Right ventricle myocardium superior (tissue), 1 donor: ENCODE results near the gene FLT3LG. TPM values are rescaled to one million over a fixed set of nuclear protein-coding genes. Genes with fewer than 3 reads are reported as not detected.
"Not testable (repeated sequence)": the region's sequence is repeated elsewhere in the genome, so short reads cannot be mapped to it uniquely, and the experiment has no call there.

Experiments
- ATAC-seq: fragments of 200-7000 bp; cut with Tn5 transposase; one replicate; pipeline ENCODE4 v1.9.1; 2020; ENCODE audit warnings: mild to moderate bottlenecking; ENCODE audit not compliant: poor library complexity
- DNase-seq: peaks from one replicate; pipeline ENCODE4 v3.0.0-alpha.2; 2020
- intact Hi-C: fragments of 100-400 bp; cut with DNase I; formaldehyde crosslinking; loops from one replicate; pipeline ENCODE4 v1.11.2; 2022
- total RNA-seq: library from RNA; stranded (reverse); fragmentation: NEBNext Ultra II Directional; extraction: Animal tissue kit (Norgen Biotek cat#: 25700); gene quantifications from one replicate; pipeline ENCODE4 v1.2.1, GENCODE V29; 2021
- donor health status: DM: no; HTN: yes; CAD: no; lungs with severe emphysema.

Gene FLT3LG
- total RNA-seq, 1 donor from 2014 or later, result 3.6 TPM

DNA sequence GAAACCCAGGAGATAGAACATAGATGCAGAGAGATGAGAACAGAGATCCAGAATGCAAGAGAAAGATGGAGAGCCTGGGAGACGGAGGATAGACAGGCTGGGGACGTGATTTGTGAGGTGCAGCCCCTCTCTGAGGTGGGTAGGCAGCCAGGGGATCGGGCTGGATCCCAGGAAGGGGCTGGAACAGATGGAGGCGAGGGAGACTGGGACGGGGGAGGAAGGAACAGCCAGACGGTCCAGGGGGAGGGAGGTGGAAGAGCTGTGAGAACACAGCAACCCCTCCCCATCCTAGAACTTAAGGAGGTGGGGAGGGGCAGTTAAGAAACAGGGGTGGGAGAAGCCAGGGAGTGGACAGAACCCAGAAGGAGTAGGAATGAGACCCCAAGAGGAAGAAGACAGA is 35.8 kb upstream of the FLT3LG start:
- no peak for DNase-seq
- intact Hi-C loops, result no loop called here
- ATAC-seq, result no peak

DNA sequence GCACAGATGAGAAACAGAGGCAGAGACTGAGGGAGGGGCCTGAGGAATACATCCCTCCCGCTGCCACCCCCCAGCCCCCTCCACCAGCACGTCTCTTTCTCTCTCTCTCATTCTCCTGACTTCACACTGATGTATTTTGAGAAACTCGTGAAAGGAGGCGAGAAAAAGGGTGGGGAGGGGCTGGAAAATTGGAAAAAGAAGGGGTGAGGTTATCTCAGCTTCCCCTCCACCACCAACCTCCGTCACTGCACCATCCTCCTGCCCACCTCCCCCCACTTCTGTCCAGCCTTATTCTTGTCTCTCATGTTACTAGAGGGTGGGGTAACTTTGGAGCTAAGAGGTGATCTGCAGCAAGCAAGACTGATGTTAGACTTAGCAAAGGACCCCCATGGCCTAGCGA is 34.2 kb upstream of the FLT3LG start:
- DNase-seq, result no peak
- intact Hi-C loops, result loop anchor here (5.0 kb wide), 1 partner anchor 213 kb away; no protein-coding TSS in a partner anchor
- no peak for ATAC-seq

DNA sequence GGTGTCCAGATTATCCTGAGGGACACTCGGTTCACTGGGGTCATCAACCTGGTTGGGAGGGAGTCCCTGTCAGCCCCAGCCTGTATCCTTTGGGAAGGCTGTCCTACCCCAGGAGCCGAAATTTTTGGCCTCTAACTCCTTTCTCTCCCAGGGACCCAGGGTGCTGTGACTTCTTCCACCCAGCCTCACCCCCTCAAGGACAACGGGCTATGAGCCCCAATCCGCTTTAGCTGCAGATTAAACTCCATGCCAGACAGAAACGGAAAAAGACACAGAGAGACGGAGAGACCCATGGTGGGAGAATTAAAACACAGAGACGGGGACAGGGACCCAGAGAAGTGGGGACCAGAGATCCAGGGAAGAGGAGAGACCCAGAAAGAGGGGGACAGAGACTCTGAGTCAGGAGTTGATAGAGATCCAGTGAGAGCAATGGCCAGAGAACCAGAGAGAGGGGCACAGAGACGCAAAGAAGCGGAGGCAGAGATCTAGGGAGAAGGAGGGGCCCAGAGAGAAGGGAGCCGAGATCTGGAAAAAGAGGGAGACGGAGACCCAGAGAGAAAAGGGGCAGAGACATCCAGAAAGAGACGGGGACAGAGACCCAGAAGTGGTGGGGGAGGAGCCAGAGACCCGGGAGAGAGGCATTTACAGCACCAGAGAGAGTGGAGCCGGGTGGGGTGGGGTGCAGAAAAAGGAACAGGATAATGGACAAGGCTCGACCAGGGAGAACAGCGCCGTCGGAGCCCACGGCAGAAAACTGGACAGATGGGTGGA is 33.4 kb upstream of the FLT3LG start:
- intact Hi-C loops, result loop anchor here (5.0 kb wide), 1 partner anchor 213 kb away; no protein-coding TSS in a partner anchor
- DNase-seq (no peak), ATAC-seq (no peak)

DNA sequence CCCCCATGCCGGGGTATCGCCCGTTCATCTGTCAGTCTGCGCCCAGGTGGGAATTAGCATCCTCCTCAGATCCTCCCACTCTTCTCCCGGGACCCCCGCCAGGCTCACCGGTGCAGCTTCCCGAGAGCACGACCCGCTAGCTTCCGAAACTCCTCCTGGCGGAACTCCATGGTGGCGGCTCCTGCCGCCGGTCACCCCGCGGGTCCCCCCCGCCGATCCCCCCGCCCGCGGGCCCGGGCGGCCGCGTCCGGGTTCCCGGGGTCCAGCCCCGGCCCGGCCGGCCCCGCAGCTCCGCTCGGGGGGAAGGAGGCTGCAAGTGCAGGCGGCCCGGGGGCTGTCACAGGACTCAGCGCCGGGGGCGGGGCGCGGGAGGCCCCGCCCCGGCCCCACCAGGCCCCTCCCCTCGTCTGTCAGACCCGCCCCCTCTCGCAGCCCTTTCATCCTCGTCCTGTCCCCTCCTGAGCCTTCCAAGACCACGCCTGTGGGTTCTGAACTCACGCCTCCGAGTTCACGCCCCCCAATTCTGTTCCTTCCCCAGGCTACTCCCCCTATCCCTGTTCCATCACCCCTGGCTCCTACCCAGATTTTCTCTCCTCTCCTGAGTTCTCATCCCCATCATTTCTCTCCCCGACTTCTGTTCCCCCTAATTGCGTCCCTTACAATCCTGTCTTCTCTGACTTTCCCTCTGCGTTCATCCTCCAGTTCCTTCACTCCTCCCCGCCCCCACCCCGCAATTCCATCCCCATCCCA is 32.6 kb upstream of the FLT3LG start, which contains the start of gene SLC17A7:
Gene SLC17A7, minus strand, starts transcription at position 318 of the 750 bp plus-strand sequence. Its CDS starts 148 bp downstream, at position 170.
- peak; percentile 8 for ATAC-seq
- DNase-seq, result peak; percentile 73
- intact Hi-C loops, result loop anchor here (5.0 kb wide), 1 partner anchor 214 kb away; no protein-coding TSS in a partner anchor

DNA sequence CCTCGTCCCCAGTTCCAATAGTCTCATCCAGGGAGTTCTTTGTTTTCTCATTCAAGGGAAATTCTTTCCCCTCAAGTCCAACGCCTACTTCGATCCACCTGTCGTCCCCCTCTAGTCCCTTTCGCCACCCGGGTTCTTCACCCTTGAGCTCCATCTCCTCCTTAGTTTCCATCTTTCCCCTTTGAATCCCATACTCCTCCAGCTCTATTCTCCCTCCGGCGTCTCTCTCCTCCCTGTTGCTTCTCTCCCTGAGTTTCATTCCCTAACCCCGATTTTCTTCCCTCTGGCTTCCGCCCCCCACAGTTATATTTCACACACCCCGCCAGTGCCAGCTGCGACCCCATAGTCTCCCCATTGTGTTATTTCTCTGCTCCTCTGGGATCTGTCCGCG is 32.1 kb upstream of the FLT3LG start:
- no peak for DNase-seq
- no peak for ATAC-seq
- intact Hi-C loops, result loop anchor here (2.0 to 5.0 kb wide), 2 partner anchors 49 to 215 kb away; no protein-coding TSS in a partner anchor

DNA sequence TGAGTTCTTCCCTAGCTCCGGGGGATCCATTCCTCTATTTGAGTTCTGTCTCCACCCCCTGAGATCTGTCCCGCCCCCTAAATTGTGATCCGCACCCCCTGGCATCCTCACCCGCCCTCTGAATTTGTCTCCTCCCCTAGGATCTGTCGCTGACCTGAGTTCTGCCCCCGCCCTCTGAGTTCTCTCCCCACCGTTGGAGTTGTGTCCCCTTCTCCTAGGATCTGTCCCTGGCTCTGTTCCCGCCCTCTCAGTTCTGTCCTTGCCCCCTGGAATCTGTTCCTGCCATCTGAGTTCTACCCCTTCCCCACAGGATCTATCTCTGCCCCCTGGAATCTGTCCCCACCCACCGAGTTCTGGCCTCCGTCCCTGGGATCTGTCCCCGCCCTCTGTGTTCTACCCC is 31.7 kb upstream of the FLT3LG start:
- intact Hi-C loops, result loop anchor here (2.0 to 5.0 kb wide), 2 partner anchors 50 to 215 kb away; no protein-coding TSS in a partner anchor
- ATAC-seq (peak; percentile 3), DNase-seq (peak; percentile 67)

DNA sequence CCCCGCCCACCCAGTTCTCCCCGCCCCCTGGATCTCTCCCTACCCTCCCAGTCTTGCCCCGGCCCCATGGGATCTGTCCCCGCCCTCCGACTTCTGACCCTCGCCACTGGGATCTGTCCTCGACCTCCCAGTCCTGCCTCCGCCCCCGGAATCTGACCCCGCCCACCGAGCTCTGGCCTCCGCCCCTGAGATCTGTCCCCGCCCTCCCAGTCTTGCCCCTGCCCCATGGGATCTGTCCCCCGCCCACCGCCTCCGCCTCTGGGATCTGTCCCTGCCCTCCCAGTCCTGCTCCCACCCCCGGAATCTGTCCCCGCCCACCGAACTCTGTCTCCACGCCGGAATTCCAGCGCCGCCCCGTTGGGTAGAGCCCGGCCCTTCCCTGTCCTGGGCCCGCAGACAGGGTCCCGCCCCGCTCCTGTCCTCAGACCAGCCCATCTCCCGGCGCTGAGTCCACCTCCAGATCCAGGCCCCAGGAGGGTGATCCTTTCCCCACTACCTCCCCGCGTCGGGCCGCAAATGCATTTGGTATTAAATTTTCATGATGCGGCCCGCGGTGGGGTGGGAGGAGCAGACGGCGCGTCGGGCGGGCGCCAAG is 31.1 kb upstream of the FLT3LG start:
- intact Hi-C loops, result loop anchor here (2.0 to 5.0 kb wide), 2 partner anchors 50 to 216 kb away; no protein-coding TSS in a partner anchor
- DNase-seq, result peak; percentile 97
- peak; percentile 82 for ATAC-seq

DNA sequence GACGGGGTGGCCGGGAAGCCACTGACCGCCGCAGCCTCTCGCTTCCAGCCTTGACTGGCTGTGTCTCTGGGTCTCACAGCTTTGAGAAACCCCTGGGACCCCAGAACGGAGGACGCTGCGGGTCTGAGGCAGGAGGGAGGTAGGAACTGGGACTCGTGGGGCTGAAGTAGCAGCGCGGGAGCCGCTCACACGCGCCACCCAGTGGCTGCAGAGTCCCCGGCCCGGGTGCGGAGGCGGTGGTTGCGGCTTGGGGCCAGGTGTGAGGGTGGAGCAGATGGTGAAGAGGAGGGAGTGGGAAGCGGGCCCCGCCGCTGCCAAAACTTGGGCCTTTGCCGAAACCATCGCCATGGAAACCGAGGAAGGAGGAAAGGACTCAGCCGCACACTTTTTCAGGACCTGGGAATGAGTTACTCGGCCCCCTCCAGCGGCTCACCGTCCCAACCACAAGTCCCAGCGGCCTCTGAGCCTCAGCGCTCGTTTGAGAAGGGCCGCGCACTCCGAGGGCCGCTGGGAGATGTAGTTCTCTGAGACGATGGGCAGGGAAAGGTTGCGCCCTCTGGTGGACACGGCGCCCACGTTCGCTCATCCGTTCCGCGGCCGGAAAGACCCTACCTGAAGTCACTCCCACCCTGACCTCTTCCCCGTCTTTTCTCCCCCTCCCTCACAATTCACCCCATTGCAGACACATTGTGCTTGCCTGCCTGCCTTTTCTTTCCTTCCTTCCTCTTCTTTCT is 30.5 kb upstream of the FLT3LG start:
- peak; percentile 97 for DNase-seq
- peak; percentile 91 for ATAC-seq
- intact Hi-C loops, result loop anchor here (2.0 to 5.0 kb wide), 2 partner anchors 51 to 216 kb away; no protein-coding TSS in a partner anchor

DNA sequence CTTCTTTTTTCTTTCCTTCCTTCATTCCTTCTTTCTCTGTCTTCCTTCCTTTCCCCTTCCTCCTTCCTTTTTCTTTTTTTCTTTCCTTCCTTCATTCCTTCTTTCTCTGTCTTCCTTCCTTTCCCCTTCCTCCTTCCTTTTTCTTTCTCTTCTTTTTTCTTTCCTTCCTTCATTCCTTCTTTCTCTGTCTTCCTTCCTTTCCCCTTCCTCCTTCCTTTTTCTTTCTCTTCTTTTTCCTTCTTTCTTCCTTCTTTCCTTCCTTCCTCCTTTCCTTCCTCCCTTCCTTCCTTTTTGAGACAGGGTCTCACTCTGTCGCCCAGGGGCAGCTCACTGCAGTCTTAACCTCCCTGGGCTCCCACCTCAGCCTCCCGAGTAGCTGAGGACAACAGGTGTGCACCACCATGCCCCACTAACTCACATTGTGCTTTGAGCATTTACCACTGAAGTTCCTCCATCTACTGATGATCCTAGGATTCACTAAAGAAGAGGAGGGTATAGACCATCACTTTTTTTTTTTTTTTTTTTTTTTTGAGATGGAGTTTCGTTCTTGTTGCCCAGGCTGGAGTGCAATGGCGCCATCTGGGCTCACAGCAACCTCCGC is 29.8 kb upstream of the FLT3LG start:
- ATAC-seq, DNase-seq: not testable (repeated sequence)
- intact Hi-C loops, result loop anchor here (5.0 kb wide), 1 partner anchor 217 kb away; no protein-coding TSS in a partner anchor

DNA sequence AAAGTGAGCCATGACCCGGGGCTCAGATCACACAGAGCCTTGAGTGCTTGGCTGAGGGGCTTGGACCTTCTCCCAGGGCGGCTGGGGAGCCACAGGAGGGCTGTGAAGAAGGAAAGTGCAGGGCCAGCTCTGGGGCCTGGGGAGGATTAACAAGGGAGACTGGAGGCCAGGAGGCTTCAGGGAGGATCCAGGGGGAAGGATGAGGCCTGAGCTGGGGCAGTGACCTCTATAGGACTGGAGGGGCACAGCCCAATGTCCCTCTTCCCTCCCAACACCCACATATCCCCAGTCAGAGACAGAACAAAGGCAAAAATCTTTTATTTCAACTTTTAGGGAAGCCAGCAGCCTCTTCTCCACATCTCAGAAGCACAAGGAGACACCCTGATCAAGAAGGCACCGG is 28.0 kb upstream of the FLT3LG start:
- DNase-seq (no peak), ATAC-seq (no peak)
- intact Hi-C loops, result no loop called here

DNA sequence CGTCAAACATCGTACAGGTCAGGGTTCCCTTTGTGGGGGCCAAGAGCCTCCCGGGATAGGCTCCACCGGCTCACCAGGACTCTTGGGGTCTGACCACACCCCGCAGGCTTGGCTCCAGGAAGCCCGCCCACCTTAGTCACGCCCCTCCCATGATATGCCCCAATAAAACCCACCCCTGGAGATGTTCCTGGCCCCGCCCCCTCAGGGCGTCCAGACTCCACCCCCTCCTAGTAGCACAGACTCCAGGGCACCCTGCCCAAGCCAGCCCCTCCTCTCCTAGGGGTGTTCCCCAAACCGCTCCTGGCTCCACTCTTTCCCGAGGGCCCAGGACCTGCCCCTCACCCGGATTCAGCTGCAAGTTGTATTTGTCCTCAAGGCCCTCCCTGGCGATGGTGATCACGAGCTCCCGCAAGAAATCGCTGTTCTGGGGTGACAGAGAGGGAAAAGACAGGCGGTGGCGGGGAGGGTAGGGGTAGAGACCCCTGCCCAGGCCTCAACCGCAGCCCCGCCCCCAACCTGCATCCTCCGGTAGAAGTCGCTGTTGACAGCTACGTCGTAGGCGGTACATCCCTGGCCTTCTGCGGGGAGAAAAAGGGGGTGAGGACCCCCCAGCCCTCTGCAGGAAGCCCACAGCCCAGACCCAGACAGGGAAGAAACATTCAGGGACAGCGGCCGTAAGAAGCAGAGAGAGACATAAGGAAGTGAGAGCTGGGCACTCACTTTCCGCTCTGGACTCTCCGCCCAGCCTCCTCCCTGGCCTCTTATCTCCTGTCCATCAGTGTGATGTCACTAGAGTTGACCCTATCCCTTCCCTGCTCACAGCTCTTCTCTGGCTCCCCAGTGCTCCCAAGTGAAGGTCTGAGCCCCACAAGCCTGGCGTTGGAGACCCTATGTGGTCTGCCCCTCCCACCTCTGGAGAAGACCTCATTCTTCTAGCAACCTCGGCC is 26.3 kb upstream of the FLT3LG start:
- ATAC-seq (no peak), DNase-seq (peak; percentile 71)
- intact Hi-C loops, result no loop called here

DNA sequence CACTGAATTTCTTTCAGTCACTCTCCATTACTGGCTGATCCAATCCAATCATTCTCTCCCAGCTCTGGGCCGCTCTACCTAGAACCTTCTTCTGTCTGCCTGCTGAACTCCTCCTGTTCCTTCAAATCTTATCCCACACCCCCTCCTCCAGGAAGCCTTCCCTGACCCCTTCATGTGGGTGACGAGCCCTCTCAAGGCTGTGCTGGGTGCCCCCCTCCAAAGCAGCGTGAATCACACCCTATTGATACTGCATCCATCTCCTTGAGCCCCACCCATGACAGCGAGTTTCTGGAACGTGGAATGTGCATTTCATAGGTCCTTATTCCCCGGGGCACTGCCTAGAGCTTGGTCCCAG is 25.6 kb upstream of the FLT3LG start:
- intact Hi-C loops, result no loop called here
- DNase-seq (no peak), ATAC-seq (no peak)

DNA sequence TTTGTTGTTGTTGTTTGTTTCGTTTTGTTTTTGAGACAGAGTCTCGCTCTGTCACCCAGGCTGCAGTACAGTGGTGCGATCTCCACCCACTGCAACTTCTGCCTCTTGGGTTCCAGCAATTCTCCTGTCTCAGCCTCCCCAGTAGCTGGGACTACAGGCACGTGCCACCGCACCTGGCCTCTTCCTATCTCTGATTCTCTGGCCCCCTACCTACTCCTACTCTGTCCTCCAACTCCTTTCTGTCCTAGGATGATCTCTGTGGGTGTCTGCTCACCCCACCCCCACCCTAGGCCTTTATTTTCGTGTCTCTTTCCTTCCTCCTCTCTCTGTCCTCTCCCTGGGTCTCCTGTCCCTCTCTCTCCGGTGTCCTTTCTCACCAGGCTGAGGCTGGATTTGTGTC is 23.6 kb upstream of the FLT3LG start:
- ATAC-seq (no peak), DNase-seq (no peak)
- intact Hi-C loops, result no loop called here

DNA sequence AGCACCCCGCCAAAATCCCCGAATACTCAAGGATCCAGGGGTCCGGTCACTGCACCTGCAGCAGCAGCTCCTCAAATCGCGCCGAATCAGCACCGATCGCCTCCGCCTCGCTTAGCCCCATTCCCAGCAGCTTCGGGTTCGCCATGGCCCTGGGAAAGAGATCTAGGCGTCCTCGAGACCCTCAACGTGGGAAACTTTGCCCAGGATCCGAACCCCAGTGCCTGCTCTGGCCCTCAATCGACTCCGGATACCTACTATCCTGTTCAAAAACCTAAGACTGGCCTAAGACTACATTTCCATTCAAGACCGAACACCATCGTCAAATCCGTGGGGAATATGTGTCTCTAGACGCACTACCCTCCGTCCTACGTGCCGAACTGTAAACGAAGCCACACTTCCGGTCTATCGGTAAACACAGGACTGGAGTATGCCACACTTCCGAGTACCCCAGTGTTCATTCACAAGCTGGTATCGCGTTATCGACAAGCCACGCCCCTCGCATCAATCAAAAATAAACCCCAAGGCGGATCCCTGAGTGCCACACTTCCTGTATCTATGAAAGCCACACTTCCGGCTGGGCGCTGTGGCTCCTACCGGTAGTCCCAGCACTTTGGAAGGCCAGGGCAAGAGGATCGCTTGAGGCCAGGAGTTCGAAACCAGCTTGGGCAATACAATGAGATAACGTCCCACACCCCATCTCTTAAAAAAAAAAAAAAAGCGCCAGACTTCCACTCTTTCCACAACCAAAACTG is 22.4 kb upstream of the FLT3LG start, which contains the start of gene PIH1D1:
Gene PIH1D1, minus strand, starts transcription at position 385 of the 752 bp plus-strand sequence. Its CDS starts 240 bp downstream, at position 145.
- ATAC-seq (peak; percentile 78), DNase-seq (peak; percentile 98)
- intact Hi-C loops, result no loop called here

DNA sequence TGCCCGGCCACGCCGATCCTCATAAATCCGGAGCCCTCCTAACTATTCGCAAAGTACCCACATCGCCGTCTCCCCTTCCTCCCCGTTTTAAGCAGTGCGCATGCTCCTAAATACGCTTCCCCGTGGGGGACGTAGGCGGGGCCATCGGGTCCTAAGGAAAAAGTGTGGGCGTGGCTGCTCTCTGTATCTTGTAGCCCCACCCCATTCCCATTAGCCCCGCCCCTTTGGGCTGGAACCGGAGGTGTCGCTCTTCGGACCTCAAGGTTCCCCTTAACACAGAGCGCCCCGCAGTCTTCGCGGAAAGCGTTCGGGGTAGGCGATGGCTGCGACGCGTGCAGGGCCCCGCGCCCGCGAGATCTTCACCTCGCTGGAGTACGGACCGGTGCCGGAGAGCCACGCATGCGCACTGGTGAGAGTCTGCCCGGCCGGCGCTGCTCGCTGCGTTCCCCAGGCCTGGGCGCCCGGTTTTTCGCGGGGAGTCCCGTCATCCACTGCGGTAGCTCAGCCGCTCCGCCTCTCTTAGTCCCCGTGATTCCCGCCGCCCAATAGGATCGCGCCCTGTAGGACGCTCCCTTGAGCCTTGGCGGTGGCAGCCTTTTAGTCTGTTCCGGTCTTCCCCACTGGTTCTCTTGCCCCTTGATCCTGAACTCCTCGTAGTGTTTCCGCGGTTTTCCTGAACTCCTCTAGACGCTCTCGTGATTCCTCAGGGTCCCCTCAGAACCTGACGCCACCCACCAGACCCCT is 20.8 kb upstream of the FLT3LG start, which contains the start of gene ALDH16A1:
Gene ALDH16A1, plus strand, starts transcription at position 213 of the 744 bp plus-strand sequence. Its CDS starts 107 bp downstream, at position 320.
- ATAC-seq, result peak; percentile 92
- intact Hi-C loops, result no loop called here
- peak; percentile 99 for DNase-seq
